ENCODE data around the gene SPAG17.

DNA sequence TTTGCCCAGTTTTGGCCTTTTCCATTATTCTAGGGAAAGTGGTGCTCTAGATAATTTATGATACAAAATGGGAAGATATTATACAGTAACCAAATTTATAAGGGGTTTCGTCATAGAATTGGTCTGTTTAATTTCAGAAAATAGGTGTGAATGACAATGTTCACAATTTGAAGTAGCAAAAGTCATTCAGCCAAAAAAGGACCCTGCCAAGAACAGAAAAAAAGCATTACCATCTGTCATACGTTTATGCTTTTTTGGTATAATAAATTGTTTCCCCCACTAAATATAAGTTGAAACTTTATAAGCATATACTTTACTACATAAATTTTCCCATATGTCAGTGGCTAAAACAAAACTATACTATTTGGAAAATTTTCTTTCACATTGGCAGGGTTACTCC lies 4.5 kb upstream of the SPAG17 start:
- TF ChIP-seq, protein P1, sequence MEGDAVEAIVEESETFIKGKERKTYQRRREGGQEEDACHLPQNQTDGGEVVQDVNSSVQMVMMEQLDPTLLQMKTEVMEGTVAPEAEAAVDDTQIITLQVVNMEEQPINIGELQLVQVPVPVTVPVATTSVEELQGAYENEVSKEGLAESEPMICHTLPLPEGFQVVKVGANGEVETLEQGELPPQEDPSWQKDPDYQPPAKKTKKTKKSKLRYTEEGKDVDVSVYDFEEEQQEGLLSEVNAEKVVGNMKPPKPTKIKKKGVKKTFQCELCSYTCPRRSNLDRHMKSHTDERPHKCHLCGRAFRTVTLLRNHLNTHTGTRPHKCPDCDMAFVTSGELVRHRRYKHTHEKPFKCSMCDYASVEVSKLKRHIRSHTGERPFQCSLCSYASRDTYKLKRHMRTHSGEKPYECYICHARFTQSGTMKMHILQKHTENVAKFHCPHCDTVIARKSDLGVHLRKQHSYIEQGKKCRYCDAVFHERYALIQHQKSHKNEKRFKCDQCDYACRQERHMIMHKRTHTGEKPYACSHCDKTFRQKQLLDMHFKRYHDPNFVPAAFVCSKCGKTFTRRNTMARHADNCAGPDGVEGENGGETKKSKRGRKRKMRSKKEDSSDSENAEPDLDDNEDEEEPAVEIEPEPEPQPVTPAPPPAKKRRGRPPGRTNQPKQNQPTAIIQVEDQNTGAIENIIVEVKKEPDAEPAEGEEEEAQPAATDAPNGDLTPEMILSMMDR (IDR thresholded peaks at IDR 0.05), result no peak
- TF ChIP-seq EZH2 (IDR thresholded peaks at IDR 0.05), result no peak
- TF ChIP-seq EZH2phosphoT487 (IDR thresholded peaks at IDR 0.05), result no peak
